GM23338 (cell line): ENCODE results near the gene MPEG1. TPM values are rescaled to one million over a fixed set of nuclear protein-coding genes. Genes with fewer than 3 reads are reported as not detected.

Experiments
- ATAC-seq: fragments of 200-7000 bp; cut with Tn5 transposase; 3 replicates; pipeline ENCODE4 v1.9.1; 2020
- DNase-seq: peaks from one replicate; pipeline ENCODE4 v3.0.0-alpha.2; 2015; ENCODE audit warnings: low spot score
- H2AFZ ChIP-seq: fragments of 200-600 bp; sonication (generic); 2 replicates; pipeline ENCODE4 v1.8.0; 2016; ENCODE audit warnings: antibody characterized with exemption, mild to moderate bottlenecking, moderate library complexity
- H3F3A ChIP-seq: fragments of 200-600 bp; sonication (generic); replicated peaks from 2 replicates; pipeline ENCODE4 v1.8.0; 2017; ENCODE audit warnings: antibody characterized with exemption, mixed run types, low read depth
- H3K27ac ChIP-seq: fragments of 200-600 bp; sonication (generic); 2 replicates; pipeline ENCODE4 v1.6.1; 2016; ENCODE audit warnings: low read depth
- H3K27me3 ChIP-seq: fragments of 200-600 bp; sonication (generic); 2 replicates; pipeline ENCODE4 v1.8.0; 2016; ENCODE audit warnings: mild to moderate bottlenecking, mixed run types, moderate library complexity; ENCODE audit not compliant: insufficient read depth
- H3K36me3 ChIP-seq: fragments of 200-600 bp; sonication (generic); 2 replicates; pipeline ENCODE4 v1.8.0; 2016; ENCODE audit warnings: mild to moderate bottlenecking; ENCODE audit not compliant: insufficient read depth
- H3K4me1 ChIP-seq: fragments of 200-600 bp; sonication (generic); 2 replicates; pipeline ENCODE4 v1.8.0; 2016; ENCODE audit warnings: mild to moderate bottlenecking, moderate library complexity; ENCODE audit not compliant: insufficient read depth
- H3K4me2 ChIP-seq: fragments of 200-600 bp; sonication (generic); 2 replicates; pipeline ENCODE4 v1.7.1; 2017; ENCODE audit warnings: mixed run types
- H3K4me3 ChIP-seq: fragments of 200-600 bp; sonication (generic); 2 replicates; pipeline ENCODE4 v1.6.1; 2016; ENCODE audit warnings: mixed run types
- H3K79me2 ChIP-seq: fragments of 200-600 bp; sonication (generic); replicated peaks from 2 replicates; pipeline ENCODE4 v1.8.0; 2017; ENCODE audit warnings: mild to moderate bottlenecking; ENCODE audit not compliant: insufficient read depth
- H3K9me2 ChIP-seq: fragments of 200-600 bp; sonication (generic); 2 replicates; pipeline ENCODE4 v1.8.0; 2017; ENCODE audit not compliant: insufficient read depth
- H4K20me1 ChIP-seq: fragments of 200-600 bp; sonication (generic); replicated peaks from 2 replicates; pipeline ENCODE4 v1.8.0; 2017; ENCODE audit warnings: mild to moderate bottlenecking; ENCODE audit not compliant: insufficient read depth
- H3K27ac Mint-ChIP-seq: 2 replicates; pipeline ENCODE4 v1.8.0; 2020; ENCODE audit warnings: inconsistent platforms, mild to moderate bottlenecking, moderate library complexity, mixed read lengths
- H3K27me3 Mint-ChIP-seq: 3 replicates; pipeline ENCODE4 v1.8.0; 2022; ENCODE audit warnings: low read depth, mild to moderate bottlenecking, moderate library complexity, mixed read lengths, inconsistent platforms; ENCODE audit not compliant: insufficient read depth, poor library complexity
- H3K36me3 Mint-ChIP-seq: 3 replicates; pipeline ENCODE4 v1.8.0; 2021; ENCODE audit warnings: low read depth, mild to moderate bottlenecking, inconsistent platforms, moderate library complexity, mixed read lengths
- H3K4me1 Mint-ChIP-seq: 3 replicates; pipeline ENCODE4 v1.8.0; 2020; ENCODE audit warnings: mild to moderate bottlenecking, inconsistent platforms, mixed read lengths
- H3K4me3 Mint-ChIP-seq: 3 replicates; pipeline ENCODE4 v1.8.0; 2021; ENCODE audit warnings: moderate library complexity, mild to moderate bottlenecking, inconsistent platforms, mixed read lengths
- H3K9me3 Mint-ChIP-seq: 3 replicates; pipeline ENCODE4 v1.8.0; 2020; ENCODE audit warnings: moderate library complexity, mild to moderate bottlenecking, inconsistent platforms, mixed read lengths
- CREB1 ChIP-seq: fragments of 250-450 bp; sonication (Bioruptor Pico); IDR thresholded peaks from 2 replicates; pipeline ENCODE4 v1.5.0; 2020; ENCODE audit warnings: low read depth, mild to moderate bottlenecking, moderate library complexity
- EZH2phosphoT487 ChIP-seq: fragments of 200-600 bp; sonication (generic); IDR thresholded peaks from one replicate; pipeline ENCODE4 v1.8.1; 2018; ENCODE audit warnings: antibody characterized with exemption; ENCODE audit not compliant: unreplicated experiment
- JUNB ChIP-seq: IDR thresholded peaks from one replicate; pipeline ENCODE4 v1.6.1; 2016; ENCODE audit warnings: antibody characterized with exemption; ENCODE audit not compliant: unreplicated experiment
- REST ChIP-seq: IDR thresholded peaks from one replicate; pipeline ENCODE4 v1.6.1; 2018; ENCODE audit warnings: antibody characterized with exemption; ENCODE audit not compliant: unreplicated experiment
- STAT1 ChIP-seq: IDR thresholded peaks from one replicate; pipeline ENCODE4 v1.6.1; 2016; ENCODE audit warnings: antibody characterized with exemption; ENCODE audit not compliant: unreplicated experiment
- ZNF462 ChIP-seq: fragments of 250-450 bp; sonication (Bioruptor Pico); IDR thresholded peaks from 2 replicates; pipeline ENCODE4 v1.5.0; 2020; ENCODE audit warnings: mild to moderate bottlenecking, moderate library complexity
- polyA plus RNA-seq: library from polyadenylated mRNA; unstranded; fragments of >200 nt; fragmentation: Nextera tagmentation; extraction: Ambion mirVana; gene quantifications from 2 replicates; pipeline ENCODE4 v1.2.1, GENCODE V29; 2016
- total RNA-seq: library from RNA; depleted of rRNA; stranded (reverse); fragments of >200 nt; shearing (Covaris generic); gene quantifications from 2 replicates; pipeline ENCODE4 v1.2.3, GENCODE V29; 2014

Gene MPEG1
- total and polyA plus RNA-seq, 2 experiments from 2014 or later = not detected

GRCh38 chr11:59195586-59195985 lies 17.1 kb downstream of the MPEG1 start:
- Histone ChIP-seq H3K27ac (no peak overlapping the region), H4K20me1 (no peaks in the 10 kb centered on the region), H3K36me3 (peaks cover 16% of the 10 kb centered on the region), H3K4me2 (no peak overlapping the region), H3K9me2 (0 out of 2 replicates have a peak, but pooled peaks cover 4% of the 10 kb centered on the region), H3K4me3 (no peak overlapping the region), H3K4me1 (no peaks in the 10 kb centered on the region), H2AFZ (no peak overlapping the region), H3F3A (no peaks in the 10 kb centered on the region), H3K27me3 (no peaks in the 10 kb centered on the region), H3K79me2 (no peaks in the 10 kb centered on the region)
- no peak for ATAC-seq
- H3K36me3 Mint-ChIP-seq = peaks cover 82% of the 10 kb centered on the region
- H3K4me3 Mint-ChIP-seq = no peak overlapping the region
- TF ChIP-seq STAT1 (no peak), EZH2phosphoT487 (no peak), JUNB (no peak), CREB1 (CRISPR knock-in tag) (no peak), ZNF462 (CRISPR knock-in tag) (no peak), REST (no peak)
- H3K9me3 Mint-ChIP-seq = peaks cover 12% of the 10 kb centered on the region
- H3K27me3 Mint-ChIP-seq = no peaks in the 10 kb centered on the region
- H3K4me1 Mint-ChIP-seq = no peaks in the 10 kb centered on the region; the same call in 2 of the 3 replicates
- no peak overlapping the region for H3K27ac Mint-ChIP-seq
- DNase-seq = no peak
